Dedifferentiated amniotic fluid mesenchymal stem cell (primary cell): ENCODE data around the gene LRRC36.

Experiments
- DNase-seq: peaks from one replicate; pipeline ENCODE4 v3.0.0-alpha.2; 2016; ENCODE audit errors: extremely low spot score

LRRC36 gene, protein sequence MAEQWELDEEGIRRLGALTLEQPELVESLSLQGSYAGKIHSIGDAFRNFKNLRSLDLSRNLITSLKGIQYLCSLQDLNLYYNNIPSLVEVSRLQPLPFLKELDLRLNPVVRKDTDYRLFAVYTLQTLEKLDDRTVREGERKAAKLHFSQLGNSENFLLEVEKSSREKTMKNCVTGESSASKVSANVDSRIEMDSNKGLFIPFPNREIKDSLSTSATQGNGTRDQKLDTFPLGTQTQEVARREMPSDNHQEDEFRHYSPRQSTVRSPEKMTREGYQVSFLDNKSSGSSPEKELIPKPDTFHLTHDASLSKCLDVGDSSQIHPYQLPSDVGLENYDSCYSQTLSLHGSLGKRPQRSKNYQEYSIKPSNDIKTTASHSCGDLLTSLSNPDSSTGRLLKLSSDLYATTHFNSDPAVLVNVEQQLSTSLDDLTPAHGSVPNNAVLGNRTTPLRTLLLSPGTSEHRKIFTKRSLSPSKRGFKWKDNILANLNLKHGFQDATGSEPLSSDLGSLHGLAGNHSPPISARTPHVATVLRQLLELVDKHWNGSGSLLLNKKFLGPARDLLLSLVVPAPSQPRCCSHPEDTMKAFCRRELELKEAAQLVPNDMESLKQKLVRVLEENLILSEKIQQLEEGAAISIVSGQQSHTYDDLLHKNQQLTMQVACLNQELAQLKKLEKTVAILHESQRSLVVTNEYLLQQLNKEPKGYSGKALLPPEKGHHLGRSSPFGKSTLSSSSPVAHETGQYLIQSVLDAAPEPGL

GRCh38 chr16:67326472-67327309 lies at the start of gene LRRC36, which contains the start of gene KCTD19:
Gene LRRC36 (plus strand): TSS chr16:67326815. CDS start chr16:67326863, 48 bp downstream.
Gene KCTD19 (minus strand): TSS chr16:67326741. CDS start chr16:67326707, 34 bp downstream.
- no peak for DNase-seq

DNA sequence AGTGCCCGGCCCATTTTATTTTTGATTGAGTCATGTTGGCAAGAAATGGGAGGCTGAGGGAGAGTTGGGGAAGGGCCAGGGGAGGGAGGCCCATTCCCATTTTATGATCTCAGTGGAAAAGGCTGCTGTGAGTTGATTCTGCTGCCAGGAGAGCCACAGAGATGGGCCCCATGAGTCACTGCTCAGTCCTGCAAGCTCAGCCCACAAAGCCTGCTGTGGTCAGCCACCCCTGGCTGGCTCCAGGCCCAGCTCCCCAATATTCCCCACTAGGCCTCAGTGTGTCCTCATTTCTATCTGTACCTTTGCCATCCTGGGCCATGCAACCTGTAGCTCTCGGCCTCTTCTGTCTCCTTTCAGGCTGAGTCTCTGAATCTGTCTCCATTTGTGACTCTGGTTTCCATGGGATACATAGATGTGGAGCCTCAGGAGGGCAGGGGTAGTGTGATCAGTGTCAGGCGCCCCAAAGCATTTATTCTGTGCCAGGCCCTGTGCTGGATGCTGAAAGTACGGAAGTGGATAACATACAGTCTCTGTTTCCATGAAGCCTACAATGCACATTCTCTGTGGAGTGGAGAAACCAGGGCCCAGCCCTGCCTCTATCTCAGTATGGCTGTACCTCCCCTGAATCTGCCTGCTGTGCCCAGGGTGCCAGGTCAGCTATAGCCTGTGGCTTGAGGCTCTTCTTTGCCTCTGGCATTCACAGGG lies 49.2 kb upstream of the LRRC36 start:
- DNase-seq, result peak; percentile 98

- DNase-seq, result peak; percentile 47
Observed at GRCh38 chr16:67277999-67278772, 48.4 kb upstream of the LRRC36 start.

DNA sequence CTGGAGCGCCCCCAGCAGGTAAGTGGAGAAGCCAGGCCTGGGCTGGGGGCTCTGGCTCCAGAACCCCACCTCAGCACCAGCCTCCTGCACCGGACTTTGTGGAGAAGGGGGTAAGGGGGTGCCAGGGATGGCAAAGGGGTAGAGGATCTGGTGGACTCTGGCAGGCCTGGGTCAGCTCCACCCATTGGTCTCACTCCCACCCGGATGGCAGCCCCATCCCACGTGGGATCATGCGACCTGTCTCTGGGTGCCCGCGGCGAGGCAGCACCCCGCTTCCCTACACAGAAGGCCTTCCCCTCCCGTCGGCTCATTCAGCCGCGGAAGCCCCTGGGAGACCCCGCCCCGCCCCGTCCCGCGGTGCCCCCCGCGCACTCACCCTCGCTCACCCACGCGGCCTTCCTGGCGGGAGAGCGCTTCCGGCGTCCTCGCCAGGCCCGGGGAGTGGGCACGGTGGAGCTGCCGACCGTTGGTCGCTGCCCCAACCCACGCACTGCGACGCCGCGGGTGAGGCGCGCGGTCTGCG lies 47.8 kb upstream of the LRRC36 start:
- DNase-seq, result no peak

DNA sequence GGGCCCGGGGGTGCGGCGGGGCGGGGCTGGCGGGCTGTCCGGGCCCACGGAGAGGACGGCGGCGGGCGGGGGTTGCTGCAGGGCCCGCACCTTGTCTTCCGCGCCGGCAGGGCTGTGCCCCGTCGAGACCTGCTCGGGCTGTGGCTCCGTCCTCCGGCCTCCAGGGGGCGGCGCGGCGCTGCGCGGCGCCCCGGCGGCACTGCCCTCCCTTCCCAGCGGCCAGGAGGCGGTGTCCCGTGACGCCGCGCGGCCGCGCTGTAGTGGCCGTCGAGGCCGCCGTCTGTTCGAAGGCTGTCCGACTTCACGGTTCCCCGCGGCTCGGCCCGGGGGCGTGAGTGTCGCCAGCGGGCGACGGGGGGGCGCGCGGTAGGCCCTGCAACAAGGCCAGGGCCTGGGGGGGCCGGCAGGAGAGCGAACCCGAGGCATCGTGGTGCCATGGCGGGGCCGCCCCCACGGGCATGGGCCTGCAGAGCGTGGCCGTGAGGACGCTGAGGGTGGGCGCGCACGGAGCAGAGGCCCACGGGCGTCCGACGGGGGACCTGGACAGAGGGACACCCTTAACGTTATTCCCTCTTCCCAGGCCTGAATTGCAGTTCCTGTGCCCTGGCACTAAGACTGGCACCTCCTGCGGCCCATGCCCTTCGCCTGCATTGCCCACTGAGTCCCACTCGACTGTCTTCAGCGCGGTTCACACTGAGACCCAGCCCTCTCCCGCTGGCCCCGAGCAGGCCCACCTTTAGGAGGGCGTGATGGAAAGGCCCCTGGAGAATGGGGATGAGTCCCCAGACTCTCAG lies 47.1 kb upstream of the LRRC36 start, which contains the start of gene PLEKHG4:
Gene PLEKHG4, plus strand, starts transcription at position 237 of the 794 bp plus-strand sequence. Its CDS starts 513 bp downstream, at position 750.
- no peak for DNase-seq

GRCh38 chr16:67280090-67281015 lies 46.3 kb upstream of the LRRC36 start:
- DNase-seq, result no peak

- DNase-seq, result no peak
Observed at GRCh38 chr16:67281536-67282446, 44.8 kb upstream of the LRRC36 start.

DNA sequence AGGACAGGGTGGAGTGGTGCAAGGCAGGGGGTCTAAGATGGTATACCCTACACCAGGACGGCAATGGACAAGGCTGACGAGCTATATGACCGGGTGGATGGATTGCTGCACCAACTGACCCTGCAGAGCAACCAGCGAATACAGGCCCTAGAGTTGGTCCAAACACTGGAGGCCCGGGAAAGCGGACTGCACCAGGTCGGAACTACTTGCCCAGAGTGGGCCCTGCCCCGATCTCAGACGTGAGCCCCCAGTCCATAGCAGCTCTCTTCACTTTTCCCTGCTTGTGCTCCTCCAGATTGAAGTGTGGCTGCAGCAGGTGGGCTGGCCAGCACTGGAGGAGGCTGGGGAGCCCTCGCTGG lies 44.2 kb upstream of the LRRC36 start:
- no peak for DNase-seq

GRCh38 chr16:67283039-67283825 lies 43.4 kb upstream of the LRRC36 start:
- no peak for DNase-seq

- no peak for DNase-seq
Observed at GRCh38 chr16:67283826-67284555, 42.6 kb upstream of the LRRC36 start.

DNA sequence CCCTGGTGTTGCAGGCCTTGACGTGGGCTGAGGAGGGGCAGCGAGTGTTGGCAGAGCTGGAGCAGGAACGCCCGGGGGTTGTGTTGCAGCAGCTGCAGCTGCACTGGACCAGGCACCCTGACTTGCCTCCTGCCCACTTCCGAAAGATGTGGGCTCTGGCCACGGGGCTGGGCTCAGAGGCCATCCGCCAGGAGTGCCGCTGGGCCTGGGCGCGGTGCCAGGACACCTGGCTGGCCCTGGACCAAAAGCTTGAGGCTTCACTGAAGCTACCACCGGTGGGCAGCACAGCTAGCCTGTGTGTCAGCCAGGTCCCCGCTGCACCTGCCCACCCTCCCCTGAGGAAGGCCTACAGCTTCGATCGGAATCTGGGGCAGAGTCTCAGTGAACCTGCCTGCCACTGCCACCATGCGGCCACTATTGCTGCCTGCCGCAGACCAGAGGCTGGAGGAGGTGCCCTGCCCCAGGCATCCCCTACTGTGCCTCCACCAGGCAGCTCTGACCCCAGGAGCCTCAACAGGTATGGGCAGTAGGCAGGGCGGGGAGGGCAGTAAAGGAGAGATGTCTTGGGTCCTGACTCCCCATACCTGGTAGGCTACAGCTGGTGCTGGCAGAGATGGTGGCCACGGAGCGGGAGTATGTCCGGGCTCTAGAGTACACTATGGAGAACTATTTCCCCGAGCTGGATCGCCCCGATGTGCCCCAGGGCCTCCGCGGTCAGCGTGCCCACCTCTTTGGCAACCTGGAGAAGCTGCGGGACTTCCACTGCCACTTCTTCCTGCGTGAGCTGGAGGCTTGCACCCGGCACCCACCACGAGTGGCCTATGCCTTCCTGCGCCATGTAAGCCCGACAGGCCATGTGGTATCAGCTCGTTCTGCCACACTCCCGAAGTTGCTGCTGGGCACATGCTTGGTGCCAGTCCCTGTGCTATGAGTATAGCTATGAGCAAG lies 41.6 kb upstream of the LRRC36 start:
- no peak for DNase-seq

DNA sequence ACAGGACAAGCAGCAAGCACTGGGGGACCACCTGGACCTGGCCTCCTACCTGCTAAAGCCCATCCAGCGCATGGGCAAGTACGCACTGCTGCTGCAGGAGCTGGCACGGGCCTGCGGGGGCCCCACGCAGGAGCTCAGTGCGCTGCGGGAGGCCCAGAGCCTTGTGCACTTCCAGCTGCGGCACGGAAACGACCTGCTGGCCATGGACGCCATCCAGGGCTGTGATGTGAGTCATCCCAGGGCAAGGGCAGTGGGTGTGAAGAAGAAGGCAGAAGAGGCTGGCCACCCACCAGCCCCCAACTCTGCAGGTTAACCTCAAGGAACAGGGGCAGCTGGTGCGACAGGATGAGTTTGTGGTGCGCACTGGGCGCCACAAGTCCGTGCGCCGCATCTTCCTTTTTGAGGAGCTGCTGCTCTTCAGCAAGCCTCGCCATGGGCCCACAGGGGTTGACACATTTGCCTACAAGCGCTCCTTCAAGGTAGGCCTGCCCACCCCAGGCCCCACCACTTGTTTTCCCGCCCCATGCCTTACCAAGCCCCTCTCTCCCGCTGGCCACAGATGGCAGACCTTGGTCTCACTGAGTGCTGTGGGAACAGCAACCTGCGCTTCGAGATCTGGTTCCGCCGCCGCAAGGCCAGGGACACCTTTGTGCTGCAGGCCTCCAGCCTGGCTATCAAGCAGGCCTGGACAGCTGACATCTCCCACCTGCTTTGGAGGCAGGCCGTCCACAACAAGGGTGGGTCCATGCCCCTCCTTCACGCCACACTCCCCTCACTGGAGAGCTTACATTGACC lies 40.0 kb upstream of the LRRC36 start:
- DNase-seq, result no peak

GRCh38 chr16:67287960-67288359 lies 38.7 kb upstream of the LRRC36 start:
- DNase-seq, result no peak

DNA sequence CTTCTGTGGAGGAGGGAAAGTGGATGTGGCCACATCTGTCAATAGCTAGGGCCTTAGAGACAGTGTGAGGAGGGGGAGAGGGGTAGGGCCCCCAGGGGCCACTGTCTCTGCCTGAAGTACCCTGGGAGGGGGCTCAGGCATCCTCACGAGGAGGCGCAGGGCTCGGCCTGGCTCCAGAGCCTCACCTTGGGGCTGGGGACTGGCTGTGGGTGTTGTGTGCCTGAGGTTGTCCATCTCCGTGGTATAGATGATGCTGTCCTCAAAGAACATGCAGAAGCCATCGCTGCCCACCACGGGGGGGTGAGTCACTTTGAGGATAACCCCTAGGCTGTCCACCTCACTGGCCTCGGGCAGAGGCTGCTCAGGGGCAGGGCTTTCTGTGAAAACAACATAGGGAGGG lies 35.2 kb upstream of the LRRC36 start:
- DNase-seq, result no peak
